Measurements from ENCODE around the gene C19orf38. TPM values are rescaled to one million over a fixed set of nuclear protein-coding genes. Genes with fewer than 3 reads are reported as not detected.

The C19orf38 gene
- total and polyA plus RNA-seq, 3 experiments from 2014 or later, result 0.44 to 0.48 TPM; not detected in 1

Other genes starting within 250 kb of the C19orf38 start
- gene SLC44A2, start 222.9 kb upstream of the C19orf38 start, total RNA-seq, result 10 to 100 TPM; 70.5 to 88.2 TPM
- gene SLC44A2, start 222.9 kb upstream of the C19orf38 start, polyA plus RNA-seq, result 285 TPM
- gene ILF3, start 194.1 kb upstream of the C19orf38 start, total RNA-seq, result 100 to 1,000 TPM; 471 to 475 TPM
- 100.0 TPM for gene ILF3, start 194.1 kb upstream of the C19orf38 start, polyA plus RNA-seq
- 10 to 100 TPM; 76.1 to 80.1 TPM for gene QTRT1, start 147.0 kb upstream of the C19orf38 start, total RNA-seq
- 32.2 TPM for gene QTRT1, start 147.0 kb upstream of the C19orf38 start, polyA plus RNA-seq
- gene DNM2, start 130.3 kb upstream of the C19orf38 start, total RNA-seq, result 100 to 1,000 TPM; 154 to 165 TPM
- 105 TPM for gene DNM2, start 130.3 kb upstream of the C19orf38 start, polyA plus RNA-seq
- gene TMED1, start 12.2 kb upstream of the C19orf38 start, total RNA-seq, result 10 to 100 TPM; 15.7 to 16.6 TPM
- gene TMED1, start 12.2 kb upstream of the C19orf38 start, polyA plus RNA-seq, result 29.9 TPM
- gene CARM1, start 23.1 kb downstream of the C19orf38 start, total RNA-seq, result 10 to 100 TPM; 69.2 to 71.3 TPM
- gene CARM1, start 23.1 kb downstream of the C19orf38 start, polyA plus RNA-seq, result 0.51 TPM
- gene YIPF2, start 80.2 kb downstream of the C19orf38 start, total RNA-seq, result 10 to 100 TPM; 25.5 to 33.7 TPM
- 15.9 TPM for gene YIPF2, start 80.2 kb downstream of the C19orf38 start, polyA plus RNA-seq
- gene TIMM29, start 80.4 kb downstream of the C19orf38 start, total RNA-seq, result 10 to 100 TPM; 22.3 to 27.0 TPM
- gene TIMM29, start 80.4 kb downstream of the C19orf38 start, polyA plus RNA-seq, result 36.6 TPM
- 100 to 1,000 TPM; 116 to 123 TPM for gene SMARCA4, start 112.6 kb downstream of the C19orf38 start, total RNA-seq
- gene SMARCA4, start 112.6 kb downstream of the C19orf38 start, polyA plus RNA-seq, result 38.7 TPM
- 10 to 100 TPM; 27.7 to 35.1 TPM for gene LDLR, start 241.0 kb downstream of the C19orf38 start, total RNA-seq
- gene LDLR, start 241.0 kb downstream of the C19orf38 start, polyA plus RNA-seq, result 8.2 TPM